Small intestine (tissue), 7 donors: Measurements from ENCODE around the gene CAB39L. TPM values are rescaled to one million over a fixed set of nuclear protein-coding genes. Genes with fewer than 3 reads are reported as not detected.

Experiments used
- DNase-seq, 2 donors: peaks; one replicate each; pipeline versions ENCODE4 v3.0.0 to v3.0.0-alpha.2; 2013
- FAIRE-seq: peaks from 2 replicates; lab custom pipeline; 2012; peaks lifted over from hg19 to GRCh38; lab: Jason Lieb, UNC
- H3K27ac ChIP-seq, 3 donors: one replicate each; pipeline ENCODE4 v1.5.1; 2013; ENCODE audit warnings: low read length in 2 of 3, mild to moderate bottlenecking in 2 of 3, control low read depth in 1 of 3, inconsistent platforms in 1 of 3, low read depth in 1 of 3, moderate library complexity in 1 of 3
- H3K27me3 ChIP-seq, 3 donors: one replicate each; pipeline ENCODE4 v1.6.1; 2013; ENCODE audit warnings: low read length in 3 of 3, inconsistent platforms in 1 of 3; ENCODE audit not compliant: control insufficient read depth in 3 of 3, insufficient read depth in 3 of 3
- H3K36me3 ChIP-seq, 3 donors: one replicate each; pipeline ENCODE4 v1.6.1; 2013; ENCODE audit warnings: low read length in 3 of 3, inconsistent platforms in 1 of 3, low read depth in 1 of 3, mild to moderate bottlenecking in 1 of 3, moderate library complexity in 1 of 3; ENCODE audit not compliant: control insufficient read depth in 3 of 3, insufficient read depth in 2 of 3
- H3K4me1 ChIP-seq, 3 donors: one replicate each; pipeline ENCODE4 v1.6.1; 2013; ENCODE audit warnings: low read length in 2 of 3, inconsistent platforms in 1 of 3, low read depth in 1 of 3, mild to moderate bottlenecking in 1 of 3, moderate library complexity in 1 of 3; ENCODE audit not compliant: control insufficient read depth in 3 of 3, insufficient read depth in 2 of 3
- H3K4me3 ChIP-seq, 3 donors: one replicate each; pipeline ENCODE4 v1.5.1; 2013; ENCODE audit warnings: low read length in 3 of 3, control low read depth in 1 of 3, inconsistent platforms in 1 of 3, low read depth in 1 of 3, mild to moderate bottlenecking in 1 of 3, moderate library complexity in 1 of 3
- H3K9me3 ChIP-seq, 2 donors: one replicate each; pipeline ENCODE4 v1.6.1; 2013; ENCODE audit warnings: low read depth in 1 of 2, low read length in 1 of 2; ENCODE audit not compliant: control insufficient read depth in 2 of 2, insufficient read depth in 1 of 2
- WGBS, 3 donors: extraction: QIAGEN DNeasy Blood & Tissue Kit; methylation state at CpG; one replicate each; pipeline ENCODE4 v1.1.7; 2013; 5-methylcytosine and 5-hydroxymethylcytosine counted together
- polyA plus RNA-seq, 4 donors: library from polyadenylated mRNA; stranded (reverse) in 3 of 4; unstranded in 1 of 4; fragments of 200-250 nt in 3 of 4; fragments of 120-200 nt in 1 of 4; gene quantifications; one replicate each; pipeline versions ENCODE4 v1.2.1 to v1.2.3, GENCODE V29; 2013
- donor health status: healthy with polysubstance abuse.
- donor health status: control.
- donor health status: control.
- donor health status: Bipolar disorder and iron deficiency.
- donor health status: healthy.

CAB39L gene
- polyA plus RNA-seq, 4 donors = 1.6 to 5.6 (median 3.7) TPM

GRCh38 chr13:49404703-49405020, 39.2 kb downstream of the CAB39L start:
- DNase-seq = no peak
- H3K4me3 ChIP-seq = no peak overlapping the region
- no peak overlapping the region for H3K27ac ChIP-seq
- peaks cover 0 to 2% (median 0%) of the 10 kb centered on the region in 3 donors for H3K27me3 ChIP-seq
- no peaks in the 10 kb centered on the region for H3K4me1 ChIP-seq
- no peaks in the 10 kb centered on the region for H3K36me3 ChIP-seq
- no peak for FAIRE-seq
- peaks cover 0 to 11% of the 10 kb centered on the region in 2 donors for H3K9me3 ChIP-seq
- WGBS, 3 donors = 74 to 83% (median 80%) methylated on average over 1 of the region's 1 CpG

- no peak for FAIRE-seq
- no peak overlapping the region for H3K4me3 ChIP-seq
Observed at GRCh38 chr13:49403996-49404702, 39.7 kb downstream of the CAB39L start.

GRCh38 chr13:49400755-49401659, 42.9 kb downstream of the CAB39L start:
- WGBS, 3 donors = 9 to 20% (median 14%) methylated on average over 7 of the region's 7 CpGs
- Histone ChIP-seq H3K9me3 (peaks cover 0 to 8% of the 10 kb centered on the region in 2 donors), H3K27me3 (peaks cover 0 to 2% (median 0%) of the 10 kb centered on the region in 3 donors), H3K4me1 (no peaks in the 10 kb centered on the region), H3K36me3 (no peaks in the 10 kb centered on the region), H3K4me3 (peak overlapping the region in 1 of 3 donors; percentile 5), H3K27ac (peak overlapping the region in 2 of 3 donors; percentile 61 to 65)
- FAIRE-seq = no peak
- peak; percentile 38 to 58 for DNase-seq

More at GRCh38 chr13:49403996-49404702, 39.7 kb downstream of the CAB39L start:
- no peaks in the 10 kb centered on the region for H3K36me3 ChIP-seq
- no peak for DNase-seq
- H3K27me3 ChIP-seq = peaks cover 0 to 2% (median 0%) of the 10 kb centered on the region in 3 donors
- H3K4me1 ChIP-seq = no peaks in the 10 kb centered on the region
- peaks cover 0 to 11% of the 10 kb centered on the region in 2 donors for H3K9me3 ChIP-seq
- no peak overlapping the region for H3K27ac ChIP-seq
- 80 to 88% (median 86%) methylated on average over 7 of the region's 7 CpGs for WGBS, 3 donors

GRCh38 chr13:49399801-49400472, 43.9 kb downstream of the CAB39L start:
- Histone ChIP-seq H3K36me3 (no peaks in the 10 kb centered on the region), H3K4me1 (no peaks in the 10 kb centered on the region), H3K9me3 (peaks cover 0 to 5% of the 10 kb centered on the region in 2 donors), H3K27ac (no peak overlapping the region), H3K4me3 (no peak overlapping the region), H3K27me3 (peaks cover 0 to 2% (median 0%) of the 10 kb centered on the region in 3 donors)
- no peak for FAIRE-seq
- WGBS, 3 donors = 12 to 50% (median 37%) methylated on average over 1 of the region's 1 CpG
- DNase-seq = peak in 1 of 2 donors; percentile 38

- H3K4me3 ChIP-seq = no peak overlapping the region
- WGBS, 3 donors = 70 to 84% (median 76%) methylated on average over 1 of the region's 1 CpG
- no peaks in the 10 kb centered on the region for H3K27me3 ChIP-seq
- no peaks in the 10 kb centered on the region for H3K4me1 ChIP-seq
- FAIRE-seq = no peak
- DNase-seq = no peak
- no peak overlapping the region for H3K27ac ChIP-seq
- no peaks in the 10 kb centered on the region for H3K9me3 ChIP-seq
- no peaks in the 10 kb centered on the region for H3K36me3 ChIP-seq
Observed at GRCh38 chr13:49395878-49396380, 47.9 kb downstream of the CAB39L start.

GRCh38 chr13:49395451-49395865, 48.4 kb downstream of the CAB39L start:
- Histone ChIP-seq H3K27me3 (no peaks in the 10 kb centered on the region), H3K4me1 (no peaks in the 10 kb centered on the region), H3K27ac (no peak overlapping the region), H3K4me3 (no peak overlapping the region), H3K36me3 (no peaks in the 10 kb centered on the region), H3K9me3 (no peaks in the 10 kb centered on the region)
- no peak for FAIRE-seq
- no peak for DNase-seq
- WGBS, 3 donors = 65 to 94% (median 72%) methylated on average over 1 of the region's 1 CpG

GRCh38 chr13:49388091-49388635, 55.7 kb downstream of the CAB39L start:
- WGBS, 3 donors = 51 to 73% (median 68%) methylated on average over 5 of the region's 5 CpGs
- FAIRE-seq = no peak

GRCh38 chr13:49386664-49387063, 57.2 kb downstream of the CAB39L start:
- H3K27ac ChIP-seq = no peak overlapping the region
- DNase-seq (no peak), FAIRE-seq (no peak)
- peaks cover 0 to 4% of the 10 kb centered on the region in 2 donors for H3K9me3 ChIP-seq
- H3K36me3 ChIP-seq = no peaks in the 10 kb centered on the region
- WGBS, 3 donors = 86 to 93% (median 91%) methylated on average over 2 of the region's 2 CpGs
- H3K4me3 ChIP-seq = no peak overlapping the region
- no peaks in the 10 kb centered on the region for H3K4me1 ChIP-seq
- no peaks in the 10 kb centered on the region for H3K27me3 ChIP-seq

More at GRCh38 chr13:49388091-49388635, 55.7 kb downstream of the CAB39L start:
- H3K36me3 ChIP-seq = no peaks in the 10 kb centered on the region
- no peak for DNase-seq
- H3K9me3 ChIP-seq = peaks cover 0 to 4% of the 10 kb centered on the region in 2 donors
- H3K4me3 ChIP-seq = no peak overlapping the region
- H3K27me3 ChIP-seq = no peaks in the 10 kb centered on the region
- H3K4me1 ChIP-seq = no peaks in the 10 kb centered on the region
- no peak overlapping the region for H3K27ac ChIP-seq
